Hepatocyte (in vitro differentiated cells): ENCODE results near the gene OLR1.

ENCODE experiments used
- CTCF ChIP-seq: fragments of 200-600 bp; sonication (generic); IDR thresholded peaks from 2 replicates; pipeline ENCODE4 v1.5.1; 2016; ENCODE audit warnings: antibody characterized with exemption, mild to moderate bottlenecking; ENCODE audit not compliant: poor library complexity
- EZH2 ChIP-seq: fragments of 200-600 bp; sonication (generic); IDR thresholded peaks from 2 replicates; pipeline ENCODE4 v1.6.1; 2016; ENCODE audit warnings: antibody characterized with exemption, mild to moderate bottlenecking, borderline replicate concordance
- EZH2phosphoT487 ChIP-seq: fragments of 200-600 bp; sonication (generic); IDR thresholded peaks from one replicate; pipeline ENCODE4 v1.6.1; 2018; ENCODE audit warnings: antibody characterized with exemption, mild to moderate bottlenecking, low read depth, moderate library complexity; ENCODE audit not compliant: unreplicated experiment, severe bottlenecking

DNA sequence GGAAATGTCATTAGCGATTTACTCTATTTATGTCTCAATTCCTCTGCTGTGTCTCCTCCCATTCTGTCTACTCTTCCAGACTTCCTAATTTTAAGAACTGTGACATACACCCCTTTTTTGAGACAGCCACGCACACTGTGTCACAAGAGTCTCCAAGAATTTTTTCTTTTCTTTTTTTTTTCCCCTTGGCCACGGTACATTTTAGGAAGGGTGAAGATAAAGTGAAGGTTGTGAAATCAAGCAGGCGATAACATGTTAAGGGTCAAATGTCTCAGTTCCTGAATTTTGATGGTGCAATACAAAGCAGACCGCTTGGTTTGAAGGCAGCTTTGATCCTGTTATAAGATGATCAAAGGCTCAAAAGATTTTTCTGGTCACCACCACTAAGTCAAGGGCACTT, 4.3 kb downstream of the OLR1 start:
- TF ChIP-seq CTCF = no peak
- TF ChIP-seq EZH2phosphoT487 = no peak
- no peak for TF ChIP-seq EZH2
